ENCODE measurements around the gene ARID1B. TPM values are rescaled to one million over a fixed set of nuclear protein-coding genes. Genes with fewer than 3 reads are reported as not detected.
"Not testable (repeated sequence)": the region's sequence is repeated elsewhere in the genome, so short reads cannot be mapped to it uniquely, and the experiment has no call there.

The ARID1B gene
- total RNA-seq, 1 donor from 2014 or later = 46.4 TPM

- ATAC-seq (no peak), DNase-seq (ENCODE audit: missing footprints) (no peak)
- intact Hi-C loops (cut with DNase I) = no loop called here
Observed at GRCh38 chr6:157125531-157125930, 348.4 kb downstream of the ARID1B start.

GRCh38 chr6:157126183-157127098, 349.3 kb downstream of the ARID1B start:
- no peak for DNase-seq (ENCODE audit: missing footprints)
- no peak for ATAC-seq
- intact Hi-C loops (cut with DNase I) = no loop called here

GRCh38 chr6:157128235-157128775, 351.1 kb downstream of the ARID1B start:
- DNase-seq (ENCODE audit: missing footprints) = no peak
- ATAC-seq = no peak
- intact Hi-C loops (cut with DNase I) = no loop called here

GRCh38 chr6:157131250-157131649, 354.1 kb downstream of the ARID1B start:
- intact Hi-C loops (cut with DNase I) = no loop called here
- DNase-seq (ENCODE audit: missing footprints) (no peak), ATAC-seq (no peak)

- intact Hi-C loops (cut with DNase I) = no loop called here
- ATAC-seq (no peak), DNase-seq (ENCODE audit: missing footprints) (no peak)
Observed at GRCh38 chr6:157133856-157134255, 356.7 kb downstream of the ARID1B start.

GRCh38 chr6:157134402-157135047, 357.3 kb downstream of the ARID1B start:
- no peak for DNase-seq (ENCODE audit: missing footprints)
- ATAC-seq = peak; percentile 86
- intact Hi-C loops (cut with DNase I) = no loop called here

- intact Hi-C loops (cut with DNase I) = no loop called here
- no peak for ATAC-seq
- DNase-seq (ENCODE audit: missing footprints) = no peak
Observed at GRCh38 chr6:157135691-157136090, 358.5 kb downstream of the ARID1B start.

GRCh38 chr6:157137501-157137900, 360.3 kb downstream of the ARID1B start:
- no peak for DNase-seq (ENCODE audit: missing footprints)
- no peak for ATAC-seq
- intact Hi-C loops (cut with DNase I) = no loop called here

GRCh38 chr6:157139054-157139708, 362.0 kb downstream of the ARID1B start:
- DNase-seq (ENCODE audit: missing footprints) (no peak), ATAC-seq (no peak)
- intact Hi-C loops (cut with DNase I) = no loop called here

GRCh38 chr6:157143171-157143889, 366.2 kb downstream of the ARID1B start:
- intact Hi-C loops (cut with DNase I) = loop anchor here (5.0 kb wide), 1 partner anchor 39 kb away; no protein-coding TSS in a partner anchor
- ATAC-seq (peak; percentile 84), DNase-seq (ENCODE audit: missing footprints) (no peak)

GRCh38 chr6:157143890-157144798, 367.0 kb downstream of the ARID1B start:
- ATAC-seq (peak; percentile 3), DNase-seq (ENCODE audit: missing footprints) (no peak)
- intact Hi-C loops (cut with DNase I) = loop anchor here (5.0 kb wide), 1 partner anchor 38 kb away; no protein-coding TSS in a partner anchor

GRCh38 chr6:157144859-157145568, 367.8 kb downstream of the ARID1B start:
- ATAC-seq = no peak
- intact Hi-C loops (cut with DNase I) = loop anchor here (5.0 kb wide), 1 partner anchor 37 kb away; no protein-coding TSS in a partner anchor

GRCh38 chr6:157145656-157146285, 368.6 kb downstream of the ARID1B start:
- DNase-seq (ENCODE audit: missing footprints) = no peak
- intact Hi-C loops (cut with DNase I) = no loop called here
- ATAC-seq = no peak

More at GRCh38 chr6:157144859-157145568, 367.8 kb downstream of the ARID1B start:
- DNase-seq (ENCODE audit: missing footprints) = no peak

- intact Hi-C loops (cut with DNase I); DNase-seq (ENCODE audit: missing footprints); ATAC-seq: not testable (repeated sequence)
Observed at GRCh38 chr6:157147054-157148026, 370.2 kb downstream of the ARID1B start.
